ENCODE results near the gene OR2F2.

Gene OR2F2

GRCh38 chr7:143934526-143935325 is at the start of gene OR2F2:
Gene OR2F2 (plus strand): TSS chr7:143935233. CDS start chr7:143935233, 0 bp downstream.
- DNase-seq (ENCODE audit: extremely low read depth, low read depth), result no peak
- no peak for TF ChIP-seq CTCF (IDR thresholded peaks at IDR 0.05; ENCODE audit: low read depth, low read length)

- no peak for DNase-seq (ENCODE audit: extremely low read depth, low read depth)
- TF ChIP-seq CTCF (IDR thresholded peaks at IDR 0.05; ENCODE audit: low read depth, low read length), result no peak
Measured at GRCh38 chr7:143885951-143886350, 49.1 kb upstream of the OR2F2 start.

GRCh38 chr7:143886826-143887477 is 48.1 kb upstream of the OR2F2 start:
- no peak for TF ChIP-seq CTCF (IDR thresholded peaks at IDR 0.05; ENCODE audit: low read depth, low read length)
- no peak for DNase-seq (ENCODE audit: extremely low read depth, low read depth)

GRCh38 chr7:143889068-143889467 is 46.0 kb upstream of the OR2F2 start:
- DNase-seq (ENCODE audit: extremely low read depth, low read depth), result no peak
- TF ChIP-seq CTCF (IDR thresholded peaks at IDR 0.05; ENCODE audit: low read depth, low read length), result no peak

- no peak for DNase-seq (ENCODE audit: extremely low read depth, low read depth)
- no peak for TF ChIP-seq CTCF (IDR thresholded peaks at IDR 0.05; ENCODE audit: low read depth, low read length)
Measured at GRCh38 chr7:143890558-143890957, 44.5 kb upstream of the OR2F2 start.

- TF ChIP-seq CTCF (IDR thresholded peaks at IDR 0.05; ENCODE audit: low read depth, low read length), result no peak
- DNase-seq (ENCODE audit: extremely low read depth, low read depth), result no peak
Measured at GRCh38 chr7:143891457-143891856, 43.6 kb upstream of the OR2F2 start.
